ENCODE measurements around the gene EXOC4.
"Not testable (repeated sequence)": the region's sequence is repeated elsewhere in the genome, so short reads cannot be mapped to it uniquely, and the experiment has no call there.

EXOC4 gene

DNA sequence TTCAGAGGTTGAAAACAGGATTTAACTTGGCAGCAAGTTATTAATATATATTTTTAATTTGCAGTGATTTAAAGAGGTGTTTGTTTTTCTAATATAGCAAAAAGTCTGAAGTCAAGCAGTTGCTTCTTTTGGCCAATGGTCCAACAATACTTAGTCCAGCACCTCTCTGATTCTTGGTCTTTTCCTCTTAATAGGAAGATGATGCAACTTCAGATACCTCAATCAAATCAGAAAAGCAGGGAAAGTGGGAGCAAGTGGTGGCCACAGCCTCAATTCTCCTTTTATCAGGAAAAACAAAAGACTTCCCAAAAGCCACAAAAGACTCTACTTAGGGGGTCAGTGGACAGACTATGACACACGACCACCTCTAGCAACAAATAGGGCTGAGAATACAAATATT lies 740.7 kb downstream of the EXOC4 start:
- peaks cover 0 to 18% (median 9%) of the 10 kb centered on the region in 11 experiments; a peak in 14 of 22 replicates for H3K36me3 ChIP-seq
- no peaks in the 10 kb centered on the region for H3K27me3 ChIP-seq
- TF ChIP-seq Cebpa-rat (IDR thresholded peaks at IDR 0.05) = no peak
- H3K9ac ChIP-seq = no peak overlapping the region
- no peak overlapping the region for H3K4me3 ChIP-seq
- 0 out of 20 replicates have a peak, but pooled peaks cover 0 to 7% (median 0%) of the 10 kb centered on the region in 10 experiments for H3K4me1 ChIP-seq
- no peak overlapping the region for H3K4me2 ChIP-seq
- H3K9me3 ChIP-seq (replicated peaks in 1 of 11) = peaks cover 0 to 7% (median 0%) of the 10 kb centered on the region in 11 experiments; a peak in 2 of 22 replicates
- H3K27ac ChIP-seq = no peak overlapping the region
- H4K20me1 ChIP-seq = no peaks in the 10 kb centered on the region

DNA sequence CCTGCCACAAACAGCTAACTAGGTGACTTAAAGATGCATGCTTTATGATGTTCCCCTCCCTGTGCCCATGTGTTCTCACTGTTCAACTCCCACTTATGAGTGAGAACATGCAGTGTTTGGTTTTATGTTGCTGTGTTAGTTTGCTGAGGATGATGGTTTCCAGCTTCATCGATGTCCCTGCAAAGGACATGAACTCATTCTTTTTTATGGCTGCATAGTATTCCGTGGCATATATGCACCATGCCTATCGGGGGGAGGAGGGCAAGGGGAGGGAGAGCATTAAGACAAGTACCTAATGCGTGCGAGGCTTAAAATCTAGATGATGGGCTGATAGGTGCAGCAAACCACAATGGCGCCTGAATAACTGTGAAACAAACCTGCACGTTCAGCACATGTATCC lies 741.2 kb downstream of the EXOC4 start:
- peaks cover 0 to 23% (median 11%) of the 10 kb centered on the region in 11 experiments; a peak in 14 of 22 replicates for H3K36me3 ChIP-seq
- H3K9me3 ChIP-seq (replicated peaks in 1 of 11); H3K4me2 ChIP-seq; H3K4me1 ChIP-seq; H3K9ac ChIP-seq; H3K27ac ChIP-seq; H3K27me3 ChIP-seq; H3K4me3 ChIP-seq; H4K20me1 ChIP-seq: not testable (repeated sequence)

DNA sequence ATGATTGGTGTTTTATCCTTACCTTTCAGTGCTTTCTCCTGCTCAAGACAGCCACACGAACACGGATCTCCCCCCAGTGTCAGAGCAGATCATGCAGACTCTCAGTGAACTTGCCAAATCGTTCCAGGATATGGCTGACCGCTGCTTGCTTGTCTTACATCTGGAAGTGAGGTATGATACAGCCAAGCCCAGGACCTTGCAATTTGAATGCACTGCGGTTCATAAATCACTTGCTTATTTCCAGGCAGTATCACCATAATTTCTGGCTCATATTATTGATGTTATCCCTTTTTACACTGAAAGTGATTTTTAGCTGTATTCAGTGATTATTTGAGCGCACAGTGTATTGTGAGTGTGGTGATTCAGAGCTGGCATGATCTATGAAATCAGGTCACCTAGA lies 744.6 kb downstream of the EXOC4 start:
- Histone ChIP-seq H3K36me3 (peaks cover 0 to 41% (median 11%) of the 10 kb centered on the region in 11 experiments; a peak in 14 of 22 replicates), H3K27ac (no peak overlapping the region), H4K20me1 (no peaks in the 10 kb centered on the region), H3K4me3 (no peak overlapping the region), H3K4me1 (no peaks in the 10 kb centered on the region), H3K27me3 (no peaks in the 10 kb centered on the region), H3K9me3 (replicated peaks in 1 of 11) (peaks cover 0 to 7% (median 0%) of the 10 kb centered on the region in 11 experiments; a peak in 2 of 22 replicates), H3K9ac (no peak overlapping the region), H3K4me2 (no peak overlapping the region)
- TF ChIP-seq Cebpa-rat (IDR thresholded peaks at IDR 0.05) = no peak

DNA sequence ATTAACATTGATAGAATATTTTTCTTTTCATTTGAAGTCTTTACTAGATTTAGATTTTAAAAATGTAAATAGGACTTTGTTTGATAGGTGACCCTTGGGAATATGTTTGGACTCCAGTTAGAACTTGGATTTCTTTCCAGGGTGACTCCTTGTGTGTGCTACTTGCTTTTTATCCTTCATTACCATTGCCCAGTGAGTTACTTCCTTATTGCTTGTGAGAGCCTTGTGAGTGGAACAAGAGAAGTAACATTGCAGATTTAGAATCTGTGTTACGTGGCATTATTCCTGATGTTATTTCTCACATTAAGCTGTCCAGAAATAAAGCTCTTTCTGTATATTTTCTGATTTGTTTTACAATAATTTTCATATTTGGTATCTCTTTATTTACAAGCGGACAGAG lies 746.3 kb downstream of the EXOC4 start:
- no peak overlapping the region for H3K4me2 ChIP-seq
- H3K4me3 ChIP-seq = no peak overlapping the region
- no peaks in the 10 kb centered on the region for H3K4me1 ChIP-seq
- H3K36me3 ChIP-seq = peaks cover 0 to 48% (median 10%) of the 10 kb centered on the region in 11 experiments; a peak in 14 of 22 replicates
- no peaks in the 10 kb centered on the region for H3K27me3 ChIP-seq
- no peak for TF ChIP-seq Cebpa-rat (IDR thresholded peaks at IDR 0.05)
- H4K20me1 ChIP-seq = no peaks in the 10 kb centered on the region
- H3K9ac ChIP-seq = no peak overlapping the region
- no peak overlapping the region for H3K27ac ChIP-seq
- peaks cover 0 to 2% (median 0%) of the 10 kb centered on the region in 11 experiments; a peak in 2 of 22 replicates for H3K9me3 ChIP-seq (replicated peaks in 1 of 11)

DNA sequence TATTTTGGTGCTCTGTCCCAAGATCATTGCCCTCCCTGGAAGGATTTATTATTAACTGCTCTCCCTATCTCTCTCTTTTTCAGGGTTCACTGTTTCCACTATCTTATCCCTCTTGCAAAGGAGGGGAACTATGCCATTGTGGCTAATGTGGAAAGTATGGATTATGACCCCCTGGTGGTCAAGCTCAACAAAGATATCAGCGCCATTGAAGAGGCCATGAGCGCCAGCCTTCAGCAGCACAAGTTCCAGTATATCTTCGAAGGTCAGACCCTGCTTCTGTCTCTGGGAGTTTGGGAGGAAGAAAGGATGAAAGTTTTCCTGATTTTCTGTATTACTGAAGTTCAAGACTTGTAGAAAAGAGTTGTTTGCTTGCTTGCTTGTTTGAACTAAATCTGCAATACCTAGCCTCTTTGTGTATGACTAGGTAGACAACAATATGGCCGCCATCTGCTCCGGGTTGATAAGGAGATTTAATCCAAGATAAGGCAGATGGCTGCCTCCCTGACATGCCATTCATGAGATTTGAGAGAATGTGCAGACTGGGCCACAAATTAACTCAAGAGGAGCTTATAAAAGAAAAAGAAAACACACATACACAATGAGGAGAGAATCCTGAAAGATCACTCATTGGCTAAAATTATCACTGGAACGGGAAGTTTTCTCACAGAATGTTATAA lies 752.1 kb downstream of the EXOC4 start:
- peaks cover 11 to 74% (median 21%) of the 10 kb centered on the region in 11 experiments; a peak in 18 of 22 replicates for H3K36me3 ChIP-seq
- no peak overlapping the region for H3K4me2 ChIP-seq

DNA sequence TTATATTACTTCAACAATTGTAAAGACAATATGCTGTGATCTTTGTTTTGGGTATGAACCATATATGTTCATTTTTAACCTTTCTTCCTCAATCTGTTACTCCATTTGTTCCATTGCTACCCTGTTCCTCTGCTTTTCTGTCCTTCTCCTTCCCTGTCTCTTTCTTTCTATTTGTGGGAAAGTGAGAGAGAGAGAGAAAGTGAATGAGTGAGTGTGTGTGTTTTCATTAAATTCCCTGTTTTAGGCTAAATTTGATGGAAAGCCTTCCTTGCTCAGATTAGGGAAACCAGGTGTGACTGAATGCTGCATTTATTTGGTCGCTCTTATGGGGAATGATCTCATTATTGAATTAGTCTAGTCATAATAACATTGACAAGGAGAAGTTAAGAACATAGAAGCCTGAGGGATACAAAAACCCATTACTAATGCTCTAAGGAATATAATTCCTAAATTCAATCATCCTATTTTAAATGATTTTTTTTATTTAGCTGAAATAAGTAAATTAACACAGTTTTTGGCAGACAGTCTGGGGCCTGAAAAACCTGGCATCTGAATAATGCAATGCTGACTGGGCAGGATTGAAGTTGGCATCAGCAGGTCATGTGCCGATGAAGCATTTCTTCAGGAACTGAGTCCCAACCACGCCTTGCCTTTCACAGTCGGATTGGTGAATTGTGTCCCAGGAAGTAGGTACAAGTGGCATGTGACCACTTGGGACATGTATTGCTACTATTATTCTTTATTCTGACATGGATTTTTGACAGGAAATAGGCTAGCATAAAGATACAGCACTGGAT lies 756.6 kb downstream of the EXOC4 start:
- no peaks in the 10 kb centered on the region for H3K9me3 ChIP-seq (replicated peaks in 1 of 11)
- H3K27me3 ChIP-seq = no peaks in the 10 kb centered on the region
- no peaks in the 10 kb centered on the region; a peak in 1 of 22 replicates for H4K20me1 ChIP-seq
- peak overlapping the region in 2 of 11 experiments; percentile 20 to 51; a peak in 4 of 22 replicates for H3K4me2 ChIP-seq
- peaks cover 0 to 13% (median 0%) of the 10 kb centered on the region in 10 experiments; a peak in 6 of 20 replicates for H3K4me1 ChIP-seq
- H3K36me3 ChIP-seq = peaks cover 13 to 79% (median 29%) of the 10 kb centered on the region in 11 experiments; a peak in 18 of 22 replicates
- no peak overlapping the region for H3K4me3 ChIP-seq
- H3K27ac ChIP-seq = no peak overlapping the region
- no peak overlapping the region for H3K9ac ChIP-seq
- TF ChIP-seq Cebpa-rat (IDR thresholded peaks at IDR 0.05) = no peak

More for the DNA sequence above, 752.1 kb downstream of the EXOC4 start:
- peaks cover 0 to 10% (median 0%) of the 10 kb centered on the region in 10 experiments; a peak in 6 of 20 replicates for H3K4me1 ChIP-seq
- no peaks in the 10 kb centered on the region for H3K27me3 ChIP-seq
- TF ChIP-seq Cebpa-rat (IDR thresholded peaks at IDR 0.05) = no peak
- H3K27ac ChIP-seq = no peak overlapping the region
- no peaks in the 10 kb centered on the region for H3K9me3 ChIP-seq (replicated peaks in 1 of 11)
- H3K9ac ChIP-seq = no peak overlapping the region
- no peak overlapping the region for H3K4me3 ChIP-seq
- no peaks in the 10 kb centered on the region; a peak in 1 of 22 replicates for H4K20me1 ChIP-seq

DNA sequence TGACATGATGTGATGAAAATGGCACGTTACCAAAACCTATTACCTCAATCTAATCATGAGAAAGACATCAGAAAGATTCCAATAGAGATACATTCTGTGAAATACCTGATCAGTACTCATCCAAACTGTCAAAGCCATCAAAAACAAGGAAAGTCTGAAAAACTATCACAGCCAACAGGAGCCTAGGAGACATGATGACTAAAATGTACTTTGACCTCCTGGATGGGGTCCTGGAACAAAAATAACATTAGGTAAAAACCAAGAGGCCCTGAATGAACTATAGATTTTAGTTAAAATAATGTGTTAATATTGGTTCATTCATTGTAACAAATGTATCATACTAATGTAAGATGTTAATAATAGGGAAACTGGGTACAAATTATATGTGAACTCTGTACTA lies 760.4 kb downstream of the EXOC4 start:
- Histone ChIP-seq H3K27ac (no peak overlapping the region), H3K4me2 (no peak overlapping the region), H3K9me3 (replicated peaks in 1 of 11) (no peaks in the 10 kb centered on the region), H3K4me3 (no peak overlapping the region), H3K4me1 (peaks cover 0 to 13% (median 0%) of the 10 kb centered on the region in 10 experiments; a peak in 6 of 20 replicates), H3K9ac (no peak overlapping the region), H4K20me1 (no peaks in the 10 kb centered on the region), H3K27me3 (no peaks in the 10 kb centered on the region), H3K36me3 (peaks cover 0 to 46% (median 9%) of the 10 kb centered on the region in 11 experiments; a peak in 11 of 22 replicates)
- TF ChIP-seq Cebpa-rat (IDR thresholded peaks at IDR 0.05) = no peak

DNA sequence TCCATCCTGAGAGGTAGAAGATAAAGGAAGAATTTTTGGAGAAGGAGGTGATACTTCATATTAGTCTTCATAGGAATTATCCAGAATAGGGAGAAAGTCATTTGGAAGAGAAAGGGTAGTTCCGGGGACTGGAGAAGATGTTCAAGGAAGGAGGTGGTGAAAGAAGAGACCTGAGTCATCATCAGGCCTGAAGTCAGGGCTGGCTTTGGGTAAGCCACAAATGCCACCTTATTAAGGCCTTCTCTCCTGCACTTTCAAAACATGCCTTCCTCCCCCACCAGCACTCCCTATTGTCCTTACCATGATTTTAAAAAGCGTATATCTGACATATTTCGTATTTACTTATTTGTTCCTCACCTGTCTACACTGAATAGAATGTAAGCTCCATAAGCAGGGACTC lies 762.1 kb downstream of the EXOC4 start:
- H3K4me2 ChIP-seq = no peak overlapping the region
- no peak overlapping the region for H3K9ac ChIP-seq
- H3K27ac ChIP-seq = no peak overlapping the region
- peaks cover 0 to 37% (median 5%) of the 10 kb centered on the region in 11 experiments; a peak in 11 of 22 replicates for H3K36me3 ChIP-seq
- H4K20me1 ChIP-seq = no peaks in the 10 kb centered on the region
- peaks cover 0 to 4% (median 0%) of the 10 kb centered on the region in 10 experiments; a peak in 6 of 20 replicates for H3K4me1 ChIP-seq
- TF ChIP-seq Cebpa-rat (IDR thresholded peaks at IDR 0.05) = no peak
- no peak overlapping the region for H3K4me3 ChIP-seq
- H3K9me3 ChIP-seq (replicated peaks in 1 of 11) = no peaks in the 10 kb centered on the region
- H3K27me3 ChIP-seq = no peaks in the 10 kb centered on the region

DNA sequence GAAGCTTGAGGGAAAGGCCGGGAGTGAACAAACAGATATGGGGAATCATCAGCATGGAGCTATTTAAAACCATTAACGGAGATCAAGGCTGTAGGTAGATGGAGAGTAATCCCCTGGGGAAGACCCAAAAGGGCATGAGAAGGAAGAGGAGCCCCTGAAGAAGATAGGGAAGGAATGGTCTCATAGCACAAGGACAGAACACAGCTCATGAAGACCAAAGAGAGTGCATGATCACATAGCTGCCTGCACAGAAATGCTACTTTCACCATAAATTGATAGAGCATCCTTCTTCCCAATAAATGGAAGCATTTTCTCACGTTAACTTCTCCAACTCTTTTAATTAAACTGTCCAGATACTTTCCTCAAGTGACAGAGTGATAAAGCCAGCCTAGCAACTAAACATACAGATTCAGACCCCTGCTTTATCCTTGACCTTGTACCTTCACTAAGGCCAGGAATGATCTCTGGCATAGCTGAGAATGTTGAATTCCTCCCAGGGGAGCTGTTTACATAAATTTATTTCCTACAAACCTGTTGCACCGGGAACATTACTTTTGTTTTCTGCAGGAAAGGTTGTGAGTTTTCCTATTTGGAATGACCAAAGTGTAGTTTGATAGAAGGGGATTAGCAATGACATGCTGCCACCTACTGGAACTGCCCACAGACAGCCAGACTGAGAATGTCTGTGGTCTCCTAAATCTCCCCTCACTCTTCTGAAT lies 763.5 kb downstream of the EXOC4 start:
- TF ChIP-seq Cebpa-rat (IDR thresholded peaks at IDR 0.05) = no peak
- Histone ChIP-seq H3K36me3 (peaks cover 0 to 22% (median 0%) of the 10 kb centered on the region in 11 experiments; a peak in 4 of 22 replicates), H3K27me3 (no peaks in the 10 kb centered on the region), H3K27ac (no peak overlapping the region), H3K4me3 (no peak overlapping the region), H3K9me3 (replicated peaks in 1 of 11) (no peaks in the 10 kb centered on the region), H3K9ac (no peak overlapping the region), H3K4me1 (no peaks in the 10 kb centered on the region), H3K4me2 (no peak overlapping the region), H4K20me1 (no peaks in the 10 kb centered on the region)
